GM12873 (cell line): Measurements from ENCODE around the gene PLCH1.

Source experiments
- TF ChIP-seq, protein P1 (sequence below): IDR thresholded peaks from 2 replicates; pipeline ENCODE4 v1.5.1; 2012; ENCODE audit warnings: low read depth, mild to moderate bottlenecking, moderate library complexity, low read length, control low read depth; ENCODE audit not compliant: insufficient read depth; ENCODE audit errors: missing control alignments

Gene PLCH1

DNA sequence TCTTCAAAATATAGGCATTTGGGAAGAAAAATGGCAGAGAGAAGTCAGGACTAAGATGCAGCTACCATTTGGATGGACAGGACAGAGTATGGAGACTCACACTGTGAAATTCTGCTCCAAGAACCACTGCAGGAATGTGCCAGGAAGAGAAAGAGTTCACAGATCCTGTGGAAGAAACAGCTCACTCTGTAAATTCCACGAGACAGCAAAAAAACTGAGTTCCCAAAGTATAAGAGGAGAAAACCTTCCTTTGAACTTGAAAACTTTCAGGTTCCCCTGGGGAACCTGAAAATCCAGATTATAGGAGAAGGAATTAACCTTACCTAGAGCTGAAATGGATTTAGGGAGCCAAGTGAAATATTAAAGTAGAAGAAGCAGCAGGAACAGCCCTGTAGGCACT, 137.1 kb downstream of the PLCH1 start:
- TF ChIP-seq, protein P1, sequence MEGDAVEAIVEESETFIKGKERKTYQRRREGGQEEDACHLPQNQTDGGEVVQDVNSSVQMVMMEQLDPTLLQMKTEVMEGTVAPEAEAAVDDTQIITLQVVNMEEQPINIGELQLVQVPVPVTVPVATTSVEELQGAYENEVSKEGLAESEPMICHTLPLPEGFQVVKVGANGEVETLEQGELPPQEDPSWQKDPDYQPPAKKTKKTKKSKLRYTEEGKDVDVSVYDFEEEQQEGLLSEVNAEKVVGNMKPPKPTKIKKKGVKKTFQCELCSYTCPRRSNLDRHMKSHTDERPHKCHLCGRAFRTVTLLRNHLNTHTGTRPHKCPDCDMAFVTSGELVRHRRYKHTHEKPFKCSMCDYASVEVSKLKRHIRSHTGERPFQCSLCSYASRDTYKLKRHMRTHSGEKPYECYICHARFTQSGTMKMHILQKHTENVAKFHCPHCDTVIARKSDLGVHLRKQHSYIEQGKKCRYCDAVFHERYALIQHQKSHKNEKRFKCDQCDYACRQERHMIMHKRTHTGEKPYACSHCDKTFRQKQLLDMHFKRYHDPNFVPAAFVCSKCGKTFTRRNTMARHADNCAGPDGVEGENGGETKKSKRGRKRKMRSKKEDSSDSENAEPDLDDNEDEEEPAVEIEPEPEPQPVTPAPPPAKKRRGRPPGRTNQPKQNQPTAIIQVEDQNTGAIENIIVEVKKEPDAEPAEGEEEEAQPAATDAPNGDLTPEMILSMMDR, result no peak

DNA sequence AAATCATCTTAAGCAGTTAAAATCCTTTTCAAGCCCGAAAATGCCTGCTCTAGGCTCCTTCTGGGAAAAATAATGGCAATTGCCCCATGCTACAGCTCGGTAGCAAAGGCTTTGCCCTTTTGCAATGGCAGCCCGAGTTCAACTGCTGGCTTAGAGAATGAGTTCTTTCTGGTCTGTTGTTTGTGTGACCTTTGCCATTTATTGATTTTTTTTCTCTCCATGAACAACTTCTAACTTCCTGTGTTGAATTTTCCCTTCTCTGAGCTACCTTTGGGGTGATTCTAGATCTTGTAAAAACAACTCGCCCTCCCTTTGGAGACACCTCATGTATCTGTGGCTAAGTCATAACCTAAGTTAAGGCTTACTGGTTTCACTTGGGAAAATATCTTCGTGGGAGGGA, 139.3 kb downstream of the PLCH1 start:
- TF ChIP-seq, protein P1, result no peak

DNA sequence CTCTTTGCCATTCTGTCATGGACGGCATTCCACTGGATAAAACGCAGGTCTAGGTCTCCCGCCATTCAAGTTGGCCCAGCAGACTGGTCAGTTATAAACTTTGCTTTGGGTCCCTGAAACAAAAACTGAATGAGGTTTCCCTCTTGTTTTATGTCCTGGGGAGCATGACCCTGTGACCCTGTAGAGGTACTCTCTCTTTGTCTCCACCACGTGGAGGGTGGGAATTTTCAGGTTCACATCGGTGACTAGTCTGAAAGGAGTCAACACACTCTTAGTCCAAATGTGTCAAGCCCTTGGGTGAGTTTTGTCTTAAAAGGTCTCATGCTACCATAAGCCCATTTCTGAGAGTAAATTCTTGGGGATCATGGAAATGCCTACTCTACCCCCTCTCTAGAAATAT, 139.9 kb downstream of the PLCH1 start:
- TF ChIP-seq, protein P1, result no peak

DNA sequence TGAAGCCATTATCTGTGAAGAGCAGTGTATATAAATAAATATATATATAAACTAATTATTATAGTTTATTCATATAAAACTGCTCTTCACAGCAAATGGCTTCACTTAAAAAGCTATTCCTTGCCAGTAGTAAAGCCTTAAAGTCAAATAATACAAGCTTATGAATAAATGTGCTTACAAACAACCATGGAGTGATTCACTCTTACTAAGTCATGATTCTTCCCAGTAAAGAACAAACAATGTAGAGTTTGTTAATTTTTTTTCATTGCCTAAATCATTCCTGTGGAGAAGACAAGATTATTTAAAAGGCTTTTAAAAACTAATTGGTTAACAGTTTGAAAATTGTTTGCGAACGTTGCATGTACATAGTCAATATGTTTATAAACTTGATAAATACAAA, 140.7 kb downstream of the PLCH1 start:
- TF ChIP-seq, protein P1, result no peak

DNA sequence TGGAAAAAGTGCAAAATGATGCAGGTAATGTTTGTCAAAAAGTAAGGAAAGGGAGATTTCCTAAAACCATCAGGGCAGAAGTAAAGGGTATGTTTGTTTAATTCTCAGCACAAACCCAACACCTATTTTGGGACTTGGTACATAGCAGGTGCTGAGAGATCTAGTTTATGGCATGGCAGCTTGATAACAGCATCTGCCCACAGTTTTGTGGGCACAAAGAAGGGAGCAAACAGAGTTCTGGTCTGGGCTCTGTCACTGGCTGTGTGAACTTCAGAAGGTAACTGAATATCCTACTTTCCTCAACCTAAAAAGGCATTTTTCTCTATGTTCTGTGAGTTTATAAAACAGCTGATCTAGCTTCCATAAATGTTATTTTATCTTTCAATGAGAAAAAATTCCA, 141.6 kb downstream of the PLCH1 start:
- TF ChIP-seq, protein P1, result no peak

DNA sequence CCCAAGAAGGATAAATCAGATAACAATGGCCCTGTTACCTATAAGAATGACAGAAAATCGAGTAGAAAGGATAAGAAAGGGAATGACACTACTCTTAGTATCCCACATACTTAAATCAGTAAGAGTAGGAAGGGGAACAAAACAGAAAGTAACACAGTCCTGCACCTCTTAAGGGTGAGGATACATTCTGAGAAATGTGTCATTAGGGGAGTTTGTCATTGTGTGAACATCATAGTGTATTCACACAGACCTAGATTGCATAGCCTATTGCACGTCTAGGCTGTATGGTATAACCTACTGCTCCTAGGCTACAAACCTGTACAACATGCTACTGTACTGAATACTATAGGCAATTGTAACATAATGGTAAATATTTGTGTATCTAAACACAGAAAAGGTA, 142.6 kb downstream of the PLCH1 start:
- TF ChIP-seq, protein P1, result no peak

DNA sequence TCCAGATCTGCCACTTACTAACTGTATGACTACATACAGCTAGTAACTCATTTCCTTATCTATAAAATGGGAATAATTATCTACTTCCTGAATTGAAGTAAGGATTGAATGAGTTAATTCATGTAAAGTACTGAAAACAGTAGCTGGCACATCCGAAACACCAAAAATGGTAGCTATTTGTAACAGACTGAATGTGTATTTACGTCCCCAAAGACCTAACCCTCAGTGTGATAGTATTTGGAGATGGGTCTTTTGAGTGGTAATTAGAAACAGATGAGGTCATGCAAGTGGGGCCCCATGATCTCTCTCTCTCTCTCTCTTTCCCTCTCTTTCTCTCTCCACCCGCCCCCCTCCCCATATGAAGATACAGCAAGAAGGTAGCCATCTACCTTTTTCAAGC, 146.2 kb downstream of the PLCH1 start:
- TF ChIP-seq, protein P1, result no peak

DNA sequence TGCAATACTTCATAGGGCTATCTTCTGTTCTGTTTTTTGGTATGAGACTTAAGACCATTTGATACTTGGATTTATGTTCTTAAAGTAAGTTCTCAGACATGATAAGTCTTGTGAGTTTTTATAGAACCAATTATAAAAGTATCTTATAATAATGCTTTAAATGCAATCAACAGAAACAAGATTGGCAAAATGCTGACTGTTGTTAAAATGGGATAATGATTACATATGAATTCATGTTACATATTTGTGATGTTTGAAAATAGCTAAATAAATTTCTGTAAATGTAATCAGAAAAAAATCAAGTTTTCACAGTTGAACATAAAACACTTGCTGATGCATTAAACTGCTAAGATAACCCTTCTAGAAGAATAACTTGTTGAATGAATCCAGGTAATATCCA, 148.3 kb downstream of the PLCH1 start:
- TF ChIP-seq, protein P1, result no peak
